Measurements from ENCODE around the gene ADARB2.

- TF ChIP-seq FOXK2 (IDR thresholded peaks at IDR 0.05) (no peak), ZNF384 (IDR thresholded peaks at IDR 0.05) (no peak)
Observed at GRCh38 chr10:1191752-1192151, 545.6 kb downstream of the ADARB2 start.

Measured in HEK293T (cell line).